Hippocampal formation (tissue), 2 donors: Measurements from ENCODE around the gene BRD4.

Source experiments
- DNase-seq, 2 donors: peaks; one replicate each; lab custom pipeline; 2025; lab: John Stamatoyannopoulos, UW

The BRD4 gene

GRCh38 chr19:15194938-15195337, 137.4 kb downstream of the BRD4 start:
- no peak for DNase-seq

GRCh38 chr19:15191982-15192381, 140.4 kb downstream of the BRD4 start:
- no peak for DNase-seq

GRCh38 chr19:15191514-15191913, 140.8 kb downstream of the BRD4 start:
- DNase-seq = no peak

- DNase-seq = no peak
Measured at GRCh38 chr19:15188851-15189250, 143.5 kb downstream of the BRD4 start.

- no peak for DNase-seq
Measured at GRCh38 chr19:15187026-15188007, 145.0 kb downstream of the BRD4 start.
